OCI-LY7 (cell line): Measurements from ENCODE around the gene RPH3AL.
"Not testable (repeated sequence)": the region's sequence is repeated elsewhere in the genome, so short reads cannot be mapped to it uniquely, and the experiment has no call there.

ENCODE experiments used
- EZH2phosphoT487 ChIP-seq: fragments of 200-600 bp; sonication (generic); IDR thresholded peaks from 2 replicates; pipeline ENCODE4 v1.6.1; 2018; ENCODE audit warnings: low read depth, borderline replicate concordance, mild to moderate bottlenecking, mixed run types, antibody characterized with exemption, low read length, moderate library complexity, mixed read lengths
- TF ChIP-seq, protein P1 (sequence below): fragments of 200-600 bp; sonication (generic); conservative IDR thresholded peaks from 2 replicates; pipeline ENCODE4 v1.5.1; 2014; ENCODE audit warnings: mild to moderate bottlenecking, antibody characterized with exemption, low read length, moderate library complexity, mixed read lengths

DNA sequence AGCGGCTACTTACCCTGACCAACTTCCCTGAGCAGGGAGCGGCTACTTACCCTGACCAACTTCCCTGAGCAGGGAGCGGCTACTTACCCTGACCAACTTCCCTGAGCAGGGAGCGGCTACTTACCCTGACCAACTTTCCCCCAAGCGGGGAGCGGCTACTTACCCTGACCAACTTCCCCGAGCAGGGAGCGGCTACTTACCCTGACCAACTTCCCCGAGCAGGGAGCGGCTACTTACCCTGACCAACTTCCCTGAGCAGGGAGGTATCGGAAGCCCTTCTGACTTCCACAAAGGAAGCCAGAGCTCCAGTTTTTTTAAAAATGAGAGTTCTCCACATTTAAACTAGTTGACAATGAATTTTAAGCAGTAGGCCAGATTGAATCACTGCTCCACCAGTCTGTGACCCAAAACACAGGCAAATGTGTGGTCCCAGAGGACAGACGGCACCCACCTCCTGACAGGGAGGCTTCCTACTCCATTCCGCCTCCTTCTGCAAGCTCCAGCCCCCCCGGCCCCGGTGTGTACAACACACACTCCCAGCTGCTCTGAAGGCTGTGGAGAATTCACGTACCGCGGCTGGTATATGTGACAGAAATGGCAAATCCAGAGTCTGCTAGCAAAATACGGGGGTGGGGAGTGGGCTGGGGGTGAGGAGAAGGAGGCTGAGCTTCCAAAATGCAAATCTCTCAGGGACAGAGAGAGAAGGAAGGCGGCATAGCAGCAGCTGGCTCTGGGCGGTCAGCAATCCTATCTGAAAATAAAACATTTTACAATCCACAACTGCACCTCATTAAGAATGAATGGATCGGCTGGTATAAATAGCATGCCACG, 118.2 kb downstream of the RPH3AL start:
- TF ChIP-seq, protein P1, sequence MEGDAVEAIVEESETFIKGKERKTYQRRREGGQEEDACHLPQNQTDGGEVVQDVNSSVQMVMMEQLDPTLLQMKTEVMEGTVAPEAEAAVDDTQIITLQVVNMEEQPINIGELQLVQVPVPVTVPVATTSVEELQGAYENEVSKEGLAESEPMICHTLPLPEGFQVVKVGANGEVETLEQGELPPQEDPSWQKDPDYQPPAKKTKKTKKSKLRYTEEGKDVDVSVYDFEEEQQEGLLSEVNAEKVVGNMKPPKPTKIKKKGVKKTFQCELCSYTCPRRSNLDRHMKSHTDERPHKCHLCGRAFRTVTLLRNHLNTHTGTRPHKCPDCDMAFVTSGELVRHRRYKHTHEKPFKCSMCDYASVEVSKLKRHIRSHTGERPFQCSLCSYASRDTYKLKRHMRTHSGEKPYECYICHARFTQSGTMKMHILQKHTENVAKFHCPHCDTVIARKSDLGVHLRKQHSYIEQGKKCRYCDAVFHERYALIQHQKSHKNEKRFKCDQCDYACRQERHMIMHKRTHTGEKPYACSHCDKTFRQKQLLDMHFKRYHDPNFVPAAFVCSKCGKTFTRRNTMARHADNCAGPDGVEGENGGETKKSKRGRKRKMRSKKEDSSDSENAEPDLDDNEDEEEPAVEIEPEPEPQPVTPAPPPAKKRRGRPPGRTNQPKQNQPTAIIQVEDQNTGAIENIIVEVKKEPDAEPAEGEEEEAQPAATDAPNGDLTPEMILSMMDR, result not testable (repeated sequence)
- TF ChIP-seq EZH2phosphoT487, result not testable (repeated sequence)
